Measurements from ENCODE around the gene KRT4.

DNA sequence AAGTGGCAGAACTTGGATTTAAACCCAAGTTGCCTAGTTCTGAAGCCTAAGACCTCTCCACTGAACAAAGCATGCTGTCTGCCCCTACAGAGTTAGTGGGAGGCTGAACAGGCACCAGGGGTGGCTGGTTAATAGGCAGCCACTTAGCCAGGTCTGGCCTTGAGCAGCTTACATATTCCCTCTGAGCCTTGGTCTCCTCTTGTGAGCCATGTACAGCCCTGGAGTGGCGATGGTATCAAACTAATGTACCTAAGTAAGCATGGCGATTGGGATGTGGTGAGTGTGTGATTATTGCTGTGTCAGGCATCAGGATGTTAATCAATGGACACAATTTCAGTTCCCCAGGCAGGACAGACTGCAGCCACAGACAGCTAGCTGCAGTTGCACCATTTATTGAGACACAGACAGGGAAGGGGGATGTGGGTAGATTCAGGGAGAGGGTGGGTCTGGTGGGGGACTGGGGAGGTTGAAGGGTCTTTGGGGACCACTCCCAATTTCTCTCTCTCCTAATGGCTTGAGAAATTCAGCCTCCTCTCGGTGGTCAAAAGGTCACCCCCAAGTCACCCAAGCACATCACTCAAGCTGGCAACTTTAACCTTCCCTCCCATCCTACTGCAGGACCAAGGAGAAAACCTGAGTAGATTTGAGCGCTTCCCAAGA lies 7.3 kb upstream of the KRT4 start:
- TF ChIP-seq, protein P1, sequence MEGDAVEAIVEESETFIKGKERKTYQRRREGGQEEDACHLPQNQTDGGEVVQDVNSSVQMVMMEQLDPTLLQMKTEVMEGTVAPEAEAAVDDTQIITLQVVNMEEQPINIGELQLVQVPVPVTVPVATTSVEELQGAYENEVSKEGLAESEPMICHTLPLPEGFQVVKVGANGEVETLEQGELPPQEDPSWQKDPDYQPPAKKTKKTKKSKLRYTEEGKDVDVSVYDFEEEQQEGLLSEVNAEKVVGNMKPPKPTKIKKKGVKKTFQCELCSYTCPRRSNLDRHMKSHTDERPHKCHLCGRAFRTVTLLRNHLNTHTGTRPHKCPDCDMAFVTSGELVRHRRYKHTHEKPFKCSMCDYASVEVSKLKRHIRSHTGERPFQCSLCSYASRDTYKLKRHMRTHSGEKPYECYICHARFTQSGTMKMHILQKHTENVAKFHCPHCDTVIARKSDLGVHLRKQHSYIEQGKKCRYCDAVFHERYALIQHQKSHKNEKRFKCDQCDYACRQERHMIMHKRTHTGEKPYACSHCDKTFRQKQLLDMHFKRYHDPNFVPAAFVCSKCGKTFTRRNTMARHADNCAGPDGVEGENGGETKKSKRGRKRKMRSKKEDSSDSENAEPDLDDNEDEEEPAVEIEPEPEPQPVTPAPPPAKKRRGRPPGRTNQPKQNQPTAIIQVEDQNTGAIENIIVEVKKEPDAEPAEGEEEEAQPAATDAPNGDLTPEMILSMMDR (IDR thresholded peaks at IDR 0.05), result no peak
- TF ChIP-seq POLR2A (IDR thresholded peaks at IDR 0.05), result no peak
